H4 (cell line): ENCODE measurements around the gene C3orf70. TPM values are rescaled to one million over a fixed set of nuclear protein-coding genes. Genes with fewer than 3 reads are reported as not detected.
A peak's percentile ranks its signal among the peaks of the same experiment; 100 is the strongest.

ENCODE experiments used
- DNase-seq: peaks from one replicate; pipeline ENCODE4 v3.0.0-alpha.2; 2015; ENCODE audit warnings: low spot score
- total RNA-seq: library from RNA; depleted of rRNA; stranded (reverse); fragments of >200 nt; shearing (Covaris generic); gene quantifications from 2 replicates; pipeline ENCODE4 v1.2.3, GENCODE V29; 2014

The C3orf70 gene
- total RNA-seq, 1 experiment from 2014 or later = 2.8 TPM

GRCh38 chr3:185087419-185087818 is 65.4 kb downstream of the C3orf70 start:
- no peak for DNase-seq

DNA sequence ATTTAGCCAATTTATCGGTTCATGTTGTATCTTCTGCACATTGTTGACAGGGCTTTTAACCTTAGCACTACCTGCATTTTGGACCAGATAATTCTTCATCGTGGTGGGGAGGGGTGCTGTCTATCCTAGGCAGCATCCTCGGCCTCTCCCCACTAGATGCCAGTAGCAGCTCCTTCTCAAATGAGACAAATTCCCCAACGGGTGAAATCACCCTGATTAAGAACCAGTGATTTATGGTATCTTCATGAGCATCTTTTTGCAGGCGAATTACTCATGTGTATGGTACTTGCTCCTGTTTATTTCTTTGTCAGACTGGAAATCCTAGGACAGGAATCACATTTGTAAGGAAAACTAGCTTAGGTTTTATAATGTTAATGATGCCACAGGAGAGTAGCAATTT is 68.0 kb downstream of the C3orf70 start:
- no peak for DNase-seq

DNA sequence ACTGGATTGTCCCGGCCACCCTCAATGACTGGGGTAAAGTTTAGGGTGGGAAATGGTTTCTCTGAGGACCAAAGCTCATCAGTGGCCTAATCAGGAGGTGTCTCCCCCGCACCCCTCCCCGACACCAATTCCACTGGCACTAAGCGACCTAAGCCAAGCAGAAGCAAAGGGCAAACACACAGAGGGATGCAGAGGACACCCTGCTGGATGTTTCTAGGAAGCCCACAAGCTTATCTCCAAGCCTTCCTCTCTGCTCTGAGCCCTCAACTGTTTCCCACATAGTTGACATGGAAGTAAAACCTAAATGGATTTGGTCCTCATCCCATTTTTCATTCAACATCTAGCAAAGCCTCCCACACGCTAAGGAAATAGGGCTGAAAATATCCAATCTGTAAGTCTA is 68.5 kb downstream of the C3orf70 start:
- DNase-seq = no peak

GRCh38 chr3:185082829-185083228 is 70.0 kb downstream of the C3orf70 start:
- DNase-seq = no peak

DNA sequence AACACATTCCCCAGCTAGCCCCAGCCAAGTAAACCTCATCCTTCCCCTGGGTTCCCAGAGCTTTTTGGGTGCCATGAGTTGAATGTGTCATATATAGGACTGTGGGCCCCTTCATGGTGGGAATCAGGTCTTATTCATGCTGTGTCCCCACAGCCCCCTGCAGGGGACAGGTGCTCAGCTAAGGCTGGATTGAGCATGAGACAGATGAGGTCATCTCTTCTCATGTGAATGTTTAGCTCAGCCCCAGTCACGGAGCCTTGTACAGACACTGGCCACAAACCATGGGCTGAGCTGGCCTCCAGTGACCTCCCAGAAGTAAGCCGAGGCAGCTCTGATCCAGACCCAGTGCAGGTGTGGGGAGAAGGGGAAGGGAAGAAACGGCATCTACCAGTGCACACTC is 70.7 kb downstream of the C3orf70 start:
- DNase-seq = no peak

GRCh38 chr3:185081521-185081920 is 71.3 kb downstream of the C3orf70 start:
- DNase-seq = no peak

GRCh38 chr3:185079625-185080024 is 73.2 kb downstream of the C3orf70 start:
- DNase-seq = no peak

DNA sequence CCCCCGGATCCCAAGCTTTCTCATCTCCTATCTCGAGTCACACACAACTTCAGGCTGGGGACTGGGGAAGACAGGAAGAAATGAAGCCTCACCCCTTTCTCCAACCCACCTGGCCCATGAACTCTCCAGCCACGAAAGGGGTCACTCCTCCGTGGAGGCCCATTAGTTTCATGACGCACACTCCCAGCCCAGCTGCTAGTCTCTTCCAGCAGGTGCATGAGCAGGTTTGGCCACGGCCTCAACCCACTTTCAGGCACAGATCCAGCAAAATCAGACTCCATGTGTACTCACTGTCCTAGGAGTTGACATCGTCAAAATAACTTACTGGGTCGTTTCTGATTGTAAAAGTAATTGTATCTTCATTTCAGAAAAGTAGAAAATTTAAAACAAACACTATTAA is 76.6 kb downstream of the C3orf70 start:
- DNase-seq = no peak

GRCh38 chr3:185075547-185075946 is 77.3 kb downstream of the C3orf70 start:
- no peak for DNase-seq

- DNase-seq = no peak
Measured at GRCh38 chr3:185071287-185071800, 81.5 kb downstream of the C3orf70 start.

- DNase-seq = peak; percentile 49
Measured at GRCh38 chr3:185070491-185071286, 82.2 kb downstream of the C3orf70 start.

- no peak for DNase-seq
Measured at GRCh38 chr3:185069037-185070030, 83.5 kb downstream of the C3orf70 start.

- DNase-seq = no peak
Measured at GRCh38 chr3:185067173-185067572, 85.7 kb downstream of the C3orf70 start.

DNA sequence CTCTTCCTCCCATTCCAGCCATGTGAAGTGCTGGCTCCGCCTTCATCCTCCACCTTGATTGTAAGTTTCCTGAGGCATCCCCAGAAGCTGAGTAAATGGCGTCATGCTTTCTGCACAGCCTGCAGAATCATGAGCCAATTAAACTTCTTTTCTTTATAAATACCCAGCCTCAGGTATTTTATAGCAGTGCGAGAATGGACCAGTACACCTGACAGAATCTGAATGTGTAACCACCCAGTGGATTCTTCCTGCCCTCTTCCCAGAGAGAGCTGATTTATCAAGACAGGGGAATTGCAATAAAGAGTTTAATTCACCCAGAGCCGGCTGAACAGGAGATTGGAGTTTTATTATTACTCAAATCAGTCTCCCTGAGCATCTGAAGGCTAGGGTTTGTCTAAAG is 86.6 kb downstream of the C3orf70 start:
- no peak for DNase-seq

GRCh38 chr3:185065059-185065458 is 87.8 kb downstream of the C3orf70 start:
- no peak for DNase-seq

- DNase-seq = no peak
Measured at GRCh38 chr3:185063431-185063830, 89.4 kb downstream of the C3orf70 start.

GRCh38 chr3:185062191-185062590 is 90.7 kb downstream of the C3orf70 start:
- no peak for DNase-seq

DNA sequence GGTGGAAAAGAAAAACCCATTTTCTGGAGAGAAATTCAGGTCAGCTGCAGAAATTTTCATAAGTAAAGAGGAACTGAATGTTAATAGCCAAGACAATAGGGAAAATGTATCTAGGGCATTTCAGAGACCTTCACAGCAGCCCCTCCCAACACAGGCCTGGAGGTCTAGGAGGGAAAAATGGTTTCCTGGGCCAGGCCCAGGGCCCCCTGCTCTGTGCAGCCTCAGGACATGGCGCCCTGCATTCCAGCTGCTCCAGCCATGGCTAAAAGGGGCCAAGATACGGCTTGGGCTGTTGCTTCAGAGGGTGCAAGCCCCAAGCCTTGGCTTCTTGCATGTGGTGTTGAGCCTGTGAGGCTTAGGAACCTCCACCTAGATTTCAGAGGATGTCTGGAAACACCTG is 92.2 kb downstream of the C3orf70 start:
- no peak for DNase-seq

- DNase-seq = no peak
Measured at GRCh38 chr3:185059766-185060165, 93.1 kb downstream of the C3orf70 start.

- DNase-seq = no peak
Measured at GRCh38 chr3:185058796-185059195, 94.1 kb downstream of the C3orf70 start.

GRCh38 chr3:185057829-185058228 is 95.0 kb downstream of the C3orf70 start:
- no peak for DNase-seq

- no peak for DNase-seq
Measured at GRCh38 chr3:185056908-185057307, 96.0 kb downstream of the C3orf70 start.
